H9 (cell line): ENCODE measurements around the gene NDP. TPM values are rescaled to one million over a fixed set of nuclear protein-coding genes. Genes with fewer than 3 reads are reported as not detected.

Source experiments
- DNase-seq: peaks from one replicate; pipeline ENCODE4 v3.0.0-alpha.2; 2017
- H2AFZ ChIP-seq: one replicate; pipeline ENCODE4 v1.6.1; 2013; ENCODE audit warnings: mild to moderate bottlenecking, low read length, control low read depth, moderate library complexity
- H2AK5ac ChIP-seq: 2 replicates; pipeline ENCODE4 v1.6.1; 2013; ENCODE audit warnings: low read length, control low read depth, mixed read lengths; ENCODE audit not compliant: insufficient read length
- H2BK120ac ChIP-seq: one replicate; pipeline ENCODE4 v1.6.1; 2013; ENCODE audit warnings: low read depth, mild to moderate bottlenecking, low read length, control low read depth, inconsistent platforms; ENCODE audit not compliant: poor library complexity, severe bottlenecking
- H2BK12ac ChIP-seq: 2 replicates; pipeline ENCODE4 v1.6.1; 2013; ENCODE audit warnings: low read length, control low read depth, mixed read lengths, low read depth; ENCODE audit not compliant: insufficient read length
- H2BK15ac ChIP-seq: 2 replicates; pipeline ENCODE4 v1.6.1; 2013; ENCODE audit warnings: low read depth, low read length, control low read depth
- H2BK20ac ChIP-seq: one replicate; pipeline ENCODE4 v1.6.1; 2013; ENCODE audit warnings: low read depth, mild to moderate bottlenecking, low read length, control low read depth, inconsistent platforms; ENCODE audit not compliant: poor library complexity, severe bottlenecking
- H2BK5ac ChIP-seq: 2 replicates; pipeline ENCODE4 v1.6.1; 2013; ENCODE audit warnings: low read length, control low read depth, mixed read lengths; ENCODE audit not compliant: insufficient read length
- H3K14ac ChIP-seq: 2 replicates; pipeline ENCODE4 v1.6.1; 2013; ENCODE audit warnings: low read length, control low read depth; ENCODE audit not compliant: insufficient read depth
- H3K18ac ChIP-seq: 2 replicates; pipeline ENCODE4 v1.6.1; 2013; ENCODE audit warnings: low read depth, mild to moderate bottlenecking, mixed read lengths, low read length, control low read depth; ENCODE audit not compliant: insufficient read length
- H3K23ac ChIP-seq: 2 replicates; pipeline ENCODE4 v1.6.1; 2013; ENCODE audit warnings: low read length, control low read depth, mixed read lengths, low read depth; ENCODE audit not compliant: insufficient read length
- H3K23me2 ChIP-seq: 2 replicates; pipeline ENCODE4 v1.6.1; 2013; ENCODE audit warnings: low read depth, mild to moderate bottlenecking, mixed read lengths, low read length, control low read depth; ENCODE audit not compliant: insufficient read length, poor library complexity, severe bottlenecking
- H3K27ac ChIP-seq: 2 replicates; pipeline ENCODE4 v1.5.1; 2013; ENCODE audit warnings: low read length, control low read depth, mixed read lengths, low read depth; ENCODE audit not compliant: insufficient read length
- H3K27me3 ChIP-seq: 2 replicates; pipeline ENCODE4 v1.6.1; 2013; ENCODE audit warnings: low read length, control low read depth, inconsistent platforms; ENCODE audit not compliant: insufficient read depth
- H3K4ac ChIP-seq: 2 replicates; pipeline ENCODE4 v1.6.1; 2013; ENCODE audit warnings: low read depth, mild to moderate bottlenecking, control low read depth, inconsistent platforms, low read length, moderate library complexity
- H3K4me1 ChIP-seq: 2 replicates; pipeline ENCODE4 v1.6.1; 2013; ENCODE audit warnings: low read length, control low read depth, inconsistent platforms; ENCODE audit not compliant: insufficient read depth
- H3K4me2 ChIP-seq: 2 replicates; pipeline ENCODE4 v1.6.1; 2013; ENCODE audit warnings: low read length, control low read depth, mixed read lengths; ENCODE audit not compliant: insufficient read length, insufficient read depth
- H3K56ac ChIP-seq: 2 replicates; pipeline ENCODE4 v1.6.1; 2013; ENCODE audit warnings: low read depth, mild to moderate bottlenecking, mixed read lengths, low read length, control low read depth; ENCODE audit not compliant: insufficient read length
- H3K79me1 ChIP-seq: 2 replicates; pipeline ENCODE4 v1.6.1; 2013; ENCODE audit warnings: low read depth, mild to moderate bottlenecking, moderate library complexity, low read length, control low read depth, inconsistent platforms; ENCODE audit not compliant: insufficient read depth, poor library complexity, severe bottlenecking
- H3K79me2 ChIP-seq: 2 replicates; pipeline ENCODE4 v1.6.1; 2013; ENCODE audit warnings: low read length, control low read depth, inconsistent platforms; ENCODE audit not compliant: insufficient read depth
- H3K9ac ChIP-seq: 2 replicates; pipeline ENCODE4 v1.6.1; 2013; ENCODE audit warnings: low read length, control low read depth, mixed read lengths; ENCODE audit not compliant: insufficient read length; ENCODE audit errors: extremely low read depth
- H3K9me3 ChIP-seq: one replicate; pipeline ENCODE4 v1.6.1; 2013; ENCODE audit warnings: low read depth, low read length, inconsistent platforms; ENCODE audit not compliant: control insufficient read depth
- H3T11ph ChIP-seq: one replicate; pipeline ENCODE4 v1.6.1; 2013; ENCODE audit warnings: mild to moderate bottlenecking, low read length, control low read depth, inconsistent platforms
- H4K20me1 ChIP-seq: one replicate; pipeline ENCODE4 v1.6.1; 2013; ENCODE audit not compliant: control insufficient read depth, insufficient read length, insufficient read depth
- H4K5ac ChIP-seq: 2 replicates; pipeline ENCODE4 v1.6.1; 2013; ENCODE audit warnings: low read depth, mild to moderate bottlenecking, mixed read lengths, low read length, control low read depth; ENCODE audit not compliant: insufficient read length
- H4K8ac ChIP-seq: replicated peaks from 2 replicates; pipeline ENCODE4 v1.6.1; 2013; ENCODE audit warnings: low read length, control low read depth, mixed read lengths, low read depth; ENCODE audit not compliant: insufficient read length
- H4K91ac ChIP-seq: 2 replicates; pipeline ENCODE4 v1.6.1; 2013; ENCODE audit warnings: low read depth, mild to moderate bottlenecking, moderate library complexity, mixed read lengths, low read length, control low read depth; ENCODE audit not compliant: insufficient read length
- H3K27ac Mint-ChIP-seq, 3 experiments: 2 replicates in 2 of 3; 3 replicates in 1 of 3; pipeline ENCODE4 v1.8.0; 2020 to 2021; ENCODE audit warnings: mixed read lengths in 3 of 3, mild to moderate bottlenecking in 1 of 3, moderate library complexity in 1 of 3
- H3K27me3 Mint-ChIP-seq: 2 replicates; pipeline ENCODE4 v1.8.0; 2021; ENCODE audit warnings: low read depth, mild to moderate bottlenecking, moderate library complexity, mixed read lengths
- H3K36me3 Mint-ChIP-seq, 3 experiments: 2 replicates in 2 of 3; 3 replicates in 1 of 3; pipeline ENCODE4 v1.8.0; 2020 to 2021; ENCODE audit warnings: low read depth in 3 of 3, mixed read lengths in 3 of 3; ENCODE audit not compliant: insufficient read depth in 1 of 3
- H3K4me1 Mint-ChIP-seq, 2 experiments: 2 replicates each; pipeline ENCODE4 v1.8.0; 2020; ENCODE audit warnings: mixed read lengths in 2 of 2
- H3K4me3 Mint-ChIP-seq, 2 experiments: 2 replicates in 1 of 2; 3 replicates in 1 of 2; pipeline ENCODE4 v1.8.0; 2020 to 2021; ENCODE audit warnings: mild to moderate bottlenecking in 2 of 2, mixed read lengths in 2 of 2, moderate library complexity in 1 of 2
- H3K9me3 Mint-ChIP-seq, 2 experiments: 2 replicates in 1 of 2; 3 replicates in 1 of 2; pipeline ENCODE4 v1.8.0; 2020; ENCODE audit warnings: mild to moderate bottlenecking in 2 of 2, mixed read lengths in 2 of 2, moderate library complexity in 1 of 2
- WGBS: extraction: QIAGEN DNeasy Blood & Tissue Kit; methylation state at CpG from one replicate; pipeline ENCODE4 v1.1.7; 2013; ENCODE audit warnings: missing lambda C conversion rate, low lambda C conversion rate, mixed read lengths; ENCODE audit not compliant: insufficient read length; ENCODE audit errors: extremely low coverage; 5-methylcytosine and 5-hydroxymethylcytosine counted together
- total RNA-seq: library from RNA; stranded (reverse); gene quantifications from 2 replicates; pipeline ENCODE4 v1.2.1, GENCODE V29; 2021
- TF ChIP-seq, protein P1 (sequence below): fragments of 200-600 bp; sonication (generic); conservative IDR thresholded peaks from 3 replicates; pipeline ENCODE4 v1.8.0; 2021; ENCODE audit warnings: antibody characterized with exemption, mild to moderate bottlenecking

NDP gene
- total RNA-seq, 1 experiment from 2014 or later = not detected

DNA sequence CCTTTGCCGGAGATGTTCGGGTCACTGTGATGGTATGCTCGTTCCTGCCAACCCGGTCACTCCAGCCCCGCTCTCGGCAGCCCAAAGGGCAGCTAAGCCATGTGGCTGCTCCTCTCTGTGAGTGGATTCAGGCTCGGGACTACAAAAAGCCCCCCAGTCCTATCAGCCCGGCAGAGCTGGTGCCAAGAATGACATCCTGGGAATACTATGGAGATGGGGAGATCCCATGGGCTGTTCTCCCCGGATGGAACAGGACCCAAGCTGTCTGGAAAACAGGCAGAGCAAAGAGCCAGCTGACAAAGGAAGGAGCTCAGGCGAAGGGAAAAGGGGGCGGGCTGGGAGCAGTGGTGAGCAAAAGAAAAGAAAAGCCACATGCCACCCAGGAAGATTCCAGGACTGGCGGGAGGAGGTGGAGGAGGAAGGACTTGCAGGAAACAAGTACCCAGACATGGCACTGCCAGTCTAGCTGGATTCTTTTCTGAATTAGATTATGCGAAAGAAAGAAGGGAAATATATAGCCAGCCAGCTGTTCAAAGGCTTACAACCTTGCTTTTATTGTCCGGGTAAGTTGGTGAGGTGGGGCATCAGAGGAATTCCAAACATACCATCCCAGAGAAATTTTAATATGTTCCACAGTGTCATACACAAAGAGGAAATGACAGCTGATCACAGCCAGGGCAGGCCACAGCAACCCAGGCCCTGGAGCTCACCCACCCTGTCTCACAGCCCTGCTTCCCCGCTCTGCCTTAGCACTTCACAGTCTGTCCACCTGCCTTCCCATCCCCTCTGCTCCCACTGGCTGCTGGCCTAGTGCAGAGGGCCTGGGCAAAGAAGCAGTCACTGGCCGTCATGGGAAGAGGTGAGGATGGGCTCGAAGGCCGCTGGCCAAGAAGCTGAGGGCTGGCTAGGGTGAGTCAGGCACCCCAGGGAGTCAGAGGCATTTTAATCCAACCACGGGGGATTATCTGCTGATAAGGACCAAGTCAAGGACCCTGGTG lies 3.4 kb downstream of the NDP start:
- Histone ChIP-seq H3K4me1 (no peaks in the 10 kb centered on the region), H4K91ac (no peak overlapping the region), H3K4ac (no peak overlapping the region), H3K9me3 (peaks cover 17% of the 10 kb centered on the region), H3K14ac (no peak overlapping the region), H3K9ac (no peak overlapping the region), H2BK12ac (no peak overlapping the region), H2AFZ (no peak overlapping the region), H3K79me2 (no peaks in the 10 kb centered on the region), H3K23ac (no peak overlapping the region), H3K27ac (no peak overlapping the region), H2AK5ac (no peak overlapping the region), H2BK120ac (no peak overlapping the region), H3K27me3 (no peaks in the 10 kb centered on the region), H2BK20ac (no peak overlapping the region), H4K5ac (no peak overlapping the region), H3K56ac (no peak overlapping the region), H3K18ac (no peak overlapping the region), H4K20me1 (no peaks in the 10 kb centered on the region), H4K8ac (no peak overlapping the region), H2BK15ac (no peak overlapping the region), H3K79me1 (no peaks in the 10 kb centered on the region), H3T11ph (no peak overlapping the region), H2BK5ac (no peak overlapping the region), H3K4me2 (no peak overlapping the region), H3K23me2 (no peaks in the 10 kb centered on the region)
- Mint-ChIP-seq H3K27ac (peak overlapping the region in 1 of 3 experiments; percentile 26; a peak in 1 of 7 replicates), H3K4me3 (no peak overlapping the region), H3K4me1 (peaks cover 20 to 31% of the 10 kb centered on the region in 2 experiments), H3K27me3 (peaks cover 29% of the 10 kb centered on the region), H3K36me3 (peaks cover 0 to 2% (median 0%) of the 10 kb centered on the region in 3 experiments; a peak in 1 of 7 replicates), H3K9me3 (peaks cover 66 to 68% of the 10 kb centered on the region in 2 experiments)
- WGBS = no CpG with 5 or more reads among the region's 19 CpGs
- DNase-seq = no peak
- TF ChIP-seq, protein P1, sequence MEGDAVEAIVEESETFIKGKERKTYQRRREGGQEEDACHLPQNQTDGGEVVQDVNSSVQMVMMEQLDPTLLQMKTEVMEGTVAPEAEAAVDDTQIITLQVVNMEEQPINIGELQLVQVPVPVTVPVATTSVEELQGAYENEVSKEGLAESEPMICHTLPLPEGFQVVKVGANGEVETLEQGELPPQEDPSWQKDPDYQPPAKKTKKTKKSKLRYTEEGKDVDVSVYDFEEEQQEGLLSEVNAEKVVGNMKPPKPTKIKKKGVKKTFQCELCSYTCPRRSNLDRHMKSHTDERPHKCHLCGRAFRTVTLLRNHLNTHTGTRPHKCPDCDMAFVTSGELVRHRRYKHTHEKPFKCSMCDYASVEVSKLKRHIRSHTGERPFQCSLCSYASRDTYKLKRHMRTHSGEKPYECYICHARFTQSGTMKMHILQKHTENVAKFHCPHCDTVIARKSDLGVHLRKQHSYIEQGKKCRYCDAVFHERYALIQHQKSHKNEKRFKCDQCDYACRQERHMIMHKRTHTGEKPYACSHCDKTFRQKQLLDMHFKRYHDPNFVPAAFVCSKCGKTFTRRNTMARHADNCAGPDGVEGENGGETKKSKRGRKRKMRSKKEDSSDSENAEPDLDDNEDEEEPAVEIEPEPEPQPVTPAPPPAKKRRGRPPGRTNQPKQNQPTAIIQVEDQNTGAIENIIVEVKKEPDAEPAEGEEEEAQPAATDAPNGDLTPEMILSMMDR = no peak
